ENCODE measurements around the gene FZD8.

FZD8 gene

GRCh38 chr10:35640951-35641675, 983 bp downstream of the FZD8 start:
- no peak for DNase-seq (ENCODE audit: low read depth)

GRCh38 chr10:35640474-35640873, 1.6 kb downstream of the FZD8 start:
- DNase-seq (ENCODE audit: low read depth), result no peak

- no peak for DNase-seq (ENCODE audit: low read depth)
Measured at GRCh38 chr10:35639728-35640401, 2.2 kb downstream of the FZD8 start.

GRCh38 chr10:35639021-35639727, 2.9 kb downstream of the FZD8 start:
- DNase-seq (ENCODE audit: low read depth), result no peak

- DNase-seq (ENCODE audit: low read depth), result no peak
Measured at GRCh38 chr10:35638101-35638500, 4.0 kb downstream of the FZD8 start.

GRCh38 chr10:35637462-35637861, 4.6 kb downstream of the FZD8 start:
- DNase-seq (ENCODE audit: low read depth), result no peak

- DNase-seq (ENCODE audit: low read depth), result no peak
Measured at GRCh38 chr10:35636956-35637355, 5.1 kb downstream of the FZD8 start.

- no peak for DNase-seq (ENCODE audit: low read depth)
Measured at GRCh38 chr10:35635576-35635975, 6.5 kb downstream of the FZD8 start.

GRCh38 chr10:35633006-35633980, 8.8 kb downstream of the FZD8 start:
- no peak for DNase-seq (ENCODE audit: low read depth)

GRCh38 chr10:35632027-35632426, 10.1 kb downstream of the FZD8 start:
- no peak for DNase-seq (ENCODE audit: low read depth)

GRCh38 chr10:35631404-35631803, 10.7 kb downstream of the FZD8 start:
- DNase-seq (ENCODE audit: low read depth), result no peak

- DNase-seq (ENCODE audit: low read depth), result no peak
Measured at GRCh38 chr10:35626971-35627507, 15.1 kb downstream of the FZD8 start.

- DNase-seq (ENCODE audit: low read depth), result no peak
Measured at GRCh38 chr10:35614312-35614711, 27.8 kb downstream of the FZD8 start.

- DNase-seq (ENCODE audit: low read depth), result no peak
Measured at GRCh38 chr10:35613597-35614226, 28.4 kb downstream of the FZD8 start.

- DNase-seq (ENCODE audit: low read depth), result no peak
Measured at GRCh38 chr10:35613107-35613440, 29.0 kb downstream of the FZD8 start.

- DNase-seq (ENCODE audit: low read depth), result no peak
Measured at GRCh38 chr10:35612385-35613106, 29.6 kb downstream of the FZD8 start.

GRCh38 chr10:35611750-35612149, 30.3 kb downstream of the FZD8 start:
- no peak for DNase-seq (ENCODE audit: low read depth)

- no peak for DNase-seq (ENCODE audit: low read depth)
Measured at GRCh38 chr10:35608328-35608672, 33.8 kb downstream of the FZD8 start.

GRCh38 chr10:35607475-35608327, 34.4 kb downstream of the FZD8 start:
- DNase-seq (ENCODE audit: low read depth), result no peak

GRCh38 chr10:35606430-35606829, 35.7 kb downstream of the FZD8 start:
- no peak for DNase-seq (ENCODE audit: low read depth)
